Liver (tissue), 9 donors: ENCODE measurements around the gene NTF4. TPM values are rescaled to one million over a fixed set of nuclear protein-coding genes. Genes with fewer than 3 reads are reported as not detected.
A peak's percentile ranks its signal among the peaks of the same experiment; 100 is the strongest.
"Not testable (repeated sequence)": the region's sequence is repeated elsewhere in the genome, so short reads cannot be mapped to it uniquely, and the experiment has no call there.

Experiments
- DNase-seq: peaks from one replicate; pipeline ENCODE4 v3.0.0-alpha.2; 2017; ENCODE audit warnings: low spot score
- H3K27ac ChIP-seq, 2 donors: one replicate each; pipeline ENCODE4 v1.7.0; 2013; ENCODE audit warnings: inconsistent platforms in 2 of 2, low read length in 2 of 2, control low read depth in 1 of 2, low read depth in 1 of 2, mild to moderate bottlenecking in 1 of 2
- H3K27me3 ChIP-seq, 4 donors: one replicate each; pipeline versions ENCODE4 v1.6.1 to v1.7.0; 2013; ENCODE audit warnings: low read length in 3 of 4, inconsistent platforms in 1 of 4, mild to moderate bottlenecking in 1 of 4, moderate library complexity in 1 of 4; ENCODE audit not compliant: control insufficient read depth in 4 of 4, insufficient read depth in 4 of 4
- H3K36me3 ChIP-seq, 4 donors: one replicate each; pipeline versions ENCODE4 v1.6.1 to v1.7.0; 2013; ENCODE audit warnings: low read length in 3 of 4, mild to moderate bottlenecking in 3 of 4, low read depth in 1 of 4, moderate library complexity in 1 of 4; ENCODE audit not compliant: control insufficient read depth in 4 of 4, insufficient read depth in 3 of 4
- H3K4me1 ChIP-seq, 4 donors: one replicate each; pipeline versions ENCODE4 v1.6.1 to v1.7.0; 2013; ENCODE audit warnings: low read length in 3 of 4, mild to moderate bottlenecking in 3 of 4, moderate library complexity in 1 of 4; ENCODE audit not compliant: control insufficient read depth in 4 of 4, insufficient read depth in 4 of 4
- H3K4me3 ChIP-seq, 3 donors: one replicate each; pipeline versions ENCODE4 v1.6.1 to v1.7.0; 2013; ENCODE audit warnings: low read length in 3 of 3, control low read depth in 1 of 3, low read depth in 1 of 3, mild to moderate bottlenecking in 1 of 3
- H3K9ac ChIP-seq, 2 donors: one replicate each; pipeline ENCODE4 v1.7.0; 2013; ENCODE audit warnings: low read length in 2 of 2, mild to moderate bottlenecking in 2 of 2, moderate library complexity in 2 of 2, control low read depth in 1 of 2, low read depth in 1 of 2
- H3K9me3 ChIP-seq, 4 donors: one replicate each; pipeline versions ENCODE4 v1.6.1 to v1.7.0; 2013; ENCODE audit warnings: low read length in 3 of 4; ENCODE audit not compliant: control insufficient read depth in 4 of 4
- FOXA1 ChIP-seq: IDR thresholded peaks from 2 replicates; pipeline ENCODE4 v1.6.1; 2016; ENCODE audit warnings: antibody characterized with exemption
- FOXA2 ChIP-seq: IDR thresholded peaks from 2 replicates; pipeline ENCODE4 v1.6.1; 2016; ENCODE audit warnings: antibody characterized with exemption
- GABPA ChIP-seq, 2 donors: IDR thresholded peaks in 1 of 2; conservative IDR thresholded peaks in 1 of 2; 2 replicates each; pipeline ENCODE4 v1.6.1; 2016; ENCODE audit warnings: antibody characterized with exemption in 2 of 2, mild to moderate bottlenecking in 1 of 2, moderate library complexity in 1 of 2
- HNF4G ChIP-seq: IDR thresholded peaks from 2 replicates; pipeline ENCODE4 v1.6.1; 2016; ENCODE audit warnings: antibody characterized with exemption
- MAX ChIP-seq: IDR thresholded peaks from 2 replicates; pipeline ENCODE4 v1.6.1; 2016; ENCODE audit warnings: antibody characterized with exemption
- RAD21 ChIP-seq, 2 donors: IDR thresholded peaks; 2 replicates each; pipeline ENCODE4 v1.6.1; 2016; ENCODE audit warnings: antibody characterized with exemption in 2 of 2, mild to moderate bottlenecking in 2 of 2
- REST ChIP-seq: IDR thresholded peaks from 2 replicates; pipeline ENCODE4 v1.6.1; 2016; ENCODE audit warnings: antibody characterized with exemption, mild to moderate bottlenecking
- RXRA ChIP-seq, 2 donors: IDR thresholded peaks; 2 replicates each; pipeline ENCODE4 v1.6.1; 2017 to 2018; ENCODE audit warnings: antibody characterized with exemption in 2 of 2, mild to moderate bottlenecking in 1 of 2
- YY1 ChIP-seq: IDR thresholded peaks from 2 replicates; pipeline ENCODE4 v1.6.1; 2016; ENCODE audit warnings: antibody characterized with exemption, mild to moderate bottlenecking
- ZBTB33 ChIP-seq: IDR thresholded peaks from 2 replicates; pipeline ENCODE4 v1.6.1; 2016; ENCODE audit warnings: antibody characterized with exemption
- WGBS: extraction: QIAGEN DNeasy Blood & Tissue Kit; methylation state at CpG from one replicate; pipeline ENCODE4 v1.1.7; 2013; 5-methylcytosine and 5-hydroxymethylcytosine counted together
- polyA plus RNA-seq, 2 donors: library from polyadenylated mRNA; stranded (reverse) in 1 of 2; unstranded in 1 of 2; fragments of 200-250 nt in 1 of 2; fragments of >200 nt in 1 of 2; fragmentation: Nextera tagmentation in 1 of 2; extraction: Ambion mirVana in 1 of 2; gene quantifications; one replicate each; pipeline versions ENCODE4 v1.2.1 to v1.2.3, GENCODE V29; 2013 to 2015
- total RNA-seq, 2 donors: library from RNA; depleted of rRNA; stranded (reverse); fragments of >200 nt; gene quantifications; one replicate each; pipeline ENCODE4 v1.2.3, GENCODE V29; 2014
- donor health status: healthy.
- donor health status: healthy.
- donor health status: healthy.
- donor health status: healthy.
- donor health status: healthy.

NTF4 gene
- total and polyA plus RNA-seq, 4 donors = not detected

- TF ChIP-seq GABPA (IDR thresholded peaks at IDR 0.05 in 1 of 2, conservative IDR thresholded peaks at IDR 0.05 in 1 of 2) = no peak
- no peak for TF ChIP-seq FOXA2
- TF ChIP-seq MAX = no peak
- no peak for TF ChIP-seq YY1
- no peak for TF ChIP-seq REST
Measured at GRCh38 chr19:49057636-49058234, 6.9 kb downstream of the NTF4 start, which contains the start of gene CGB7 (continued).

- not testable (repeated sequence) for H3K27ac ChIP-seq, H3K9me3 ChIP-seq, DNase-seq, H3K36me3 ChIP-seq, H3K27me3 ChIP-seq, H3K9ac ChIP-seq
- Histone ChIP-seq H3K4me3 (peak overlapping the region in 2 of 3 donors; percentile 3 to 61), H3K4me1 (peaks cover 0 to 22% (median 12%) of the 10 kb centered on the region in 4 donors)
- 7% methylated on average over 34 of the region's 34 CpGs for WGBS
Measured at GRCh38 chr19:49056902-49057596, 7.6 kb downstream of the NTF4 start.

GRCh38 chr19:49056101-49056901, 8.3 kb downstream of the NTF4 start:
- peak; percentile 65 for DNase-seq
- peak overlapping the region; percentile 59 to 61 (median 59) for H3K4me3 ChIP-seq
- 2% methylated on average over 63 of the region's 63 CpGs for WGBS
- H3K27me3 ChIP-seq = no peaks in the 10 kb centered on the region
- H3K9me3 ChIP-seq = no peaks in the 10 kb centered on the region
- no peaks in the 10 kb centered on the region for H3K36me3 ChIP-seq
- peaks cover 0 to 22% (median 12%) of the 10 kb centered on the region in 4 donors for H3K4me1 ChIP-seq
- no peak overlapping the region for H3K27ac ChIP-seq
- no peak overlapping the region for H3K9ac ChIP-seq
- no peak for TF ChIP-seq FOXA1
- no peak for TF ChIP-seq RAD21 (IDR thresholded peaks at IDR 0.05)
- no peak for TF ChIP-seq REST
- TF ChIP-seq HNF4G = no peak
- no peak for TF ChIP-seq ZBTB33
- no peak for TF ChIP-seq RXRA (IDR thresholded peaks at IDR 0.05)
- TF ChIP-seq FOXA2 = no peak

- not testable (repeated sequence) for H3K9me3 ChIP-seq, H3K36me3 ChIP-seq, H3K4me3 ChIP-seq, H3K27ac ChIP-seq, DNase-seq, H3K27me3 ChIP-seq, H3K4me1 ChIP-seq, H3K9ac ChIP-seq
- WGBS = 78% methylated on average over 24 of the region's 24 CpGs
Measured at GRCh38 chr19:49050376-49051033, 14.1 kb downstream of the NTF4 start.
